ENCODE measurements around the gene ADSS2.

ADSS2 gene

GRCh38 chr1:244460197-244460596 is 8.5 kb upstream of the ADSS2 start:
- H3K9me3 ChIP-seq (ENCODE audit: control insufficient read depth in 5 of 5, low read length in 5 of 5): no peaks in the 10 kb centered on the region
- H3K27me3 ChIP-seq (ENCODE audit: control insufficient read depth in 5 of 5, insufficient read depth in 4 of 5, low read length in 5 of 5): no peaks in the 10 kb centered on the region
- peak overlapping the region in 1 of 5 donors; percentile 80 for H3K4me3 ChIP-seq (ENCODE audit: low read depth in 1 of 5, low read length in 5 of 5)
- peaks cover 0 to 14% (median 11%) of the 10 kb centered on the region in 5 donors for H3K4me1 ChIP-seq (ENCODE audit: control insufficient read depth in 5 of 5, insufficient read depth in 5 of 5, low read length in 5 of 5)
- H3K36me3 ChIP-seq (ENCODE audit: control insufficient read depth in 5 of 5, insufficient read depth in 5 of 5, low read length in 5 of 5): no peaks in the 10 kb centered on the region
- no peak overlapping the region for H3K27ac ChIP-seq (ENCODE audit: low read depth, low read length)
- no peak overlapping the region for H3K9ac ChIP-seq (ENCODE audit: low read length in 5 of 5)

GRCh38 chr1:244458781-244459180 is 7.1 kb upstream of the ADSS2 start:
- H3K9ac ChIP-seq (ENCODE audit: low read length in 5 of 5): no peak overlapping the region
- H3K27ac ChIP-seq (ENCODE audit: low read depth, low read length): no peak overlapping the region
- H3K36me3 ChIP-seq (ENCODE audit: control insufficient read depth in 5 of 5, insufficient read depth in 5 of 5, low read length in 5 of 5): no peaks in the 10 kb centered on the region
- H3K27me3 ChIP-seq (ENCODE audit: control insufficient read depth in 5 of 5, insufficient read depth in 4 of 5, low read length in 5 of 5): no peaks in the 10 kb centered on the region
- H3K4me3 ChIP-seq (ENCODE audit: low read depth in 1 of 5, low read length in 5 of 5): no peak overlapping the region
- peaks cover 0 to 14% (median 11%) of the 10 kb centered on the region in 5 donors for H3K4me1 ChIP-seq (ENCODE audit: control insufficient read depth in 5 of 5, insufficient read depth in 5 of 5, low read length in 5 of 5)
- no peaks in the 10 kb centered on the region for H3K9me3 ChIP-seq (ENCODE audit: control insufficient read depth in 5 of 5, low read length in 5 of 5)

- Histone ChIP-seq H3K9ac (ENCODE audit: low read length in 5 of 5) (no peak overlapping the region), H3K36me3 (ENCODE audit: control insufficient read depth in 5 of 5, insufficient read depth in 5 of 5, low read length in 5 of 5) (no peaks in the 10 kb centered on the region), H3K27ac (ENCODE audit: low read depth, low read length) (no peak overlapping the region), H3K9me3 (ENCODE audit: control insufficient read depth in 5 of 5, low read length in 5 of 5) (no peaks in the 10 kb centered on the region), H3K4me3 (ENCODE audit: low read depth in 1 of 5, low read length in 5 of 5) (no peak overlapping the region), H3K27me3 (ENCODE audit: control insufficient read depth in 5 of 5, insufficient read depth in 4 of 5, low read length in 5 of 5) (no peaks in the 10 kb centered on the region), H3K4me1 (ENCODE audit: control insufficient read depth in 5 of 5, insufficient read depth in 5 of 5, low read length in 5 of 5) (peaks cover 0 to 17% (median 15%) of the 10 kb centered on the region in 5 donors)
These were observed 4.9 kb upstream of the ADSS2 start for GRCh38 chr1:244456586-244456985.

GRCh38 chr1:244454412-244454811 is 2.7 kb upstream of the ADSS2 start:
- Histone ChIP-seq H3K9ac (ENCODE audit: low read length in 5 of 5) (no peak overlapping the region), H3K4me3 (ENCODE audit: low read depth in 1 of 5, low read length in 5 of 5) (no peak overlapping the region), H3K36me3 (ENCODE audit: control insufficient read depth in 5 of 5, insufficient read depth in 5 of 5, low read length in 5 of 5) (no peaks in the 10 kb centered on the region), H3K4me1 (ENCODE audit: control insufficient read depth in 5 of 5, insufficient read depth in 5 of 5, low read length in 5 of 5) (peaks cover 4 to 27% (median 20%) of the 10 kb centered on the region in 5 donors), H3K9me3 (ENCODE audit: control insufficient read depth in 5 of 5, low read length in 5 of 5) (no peaks in the 10 kb centered on the region), H3K27ac (ENCODE audit: low read depth, low read length) (no peak overlapping the region), H3K27me3 (ENCODE audit: control insufficient read depth in 5 of 5, insufficient read depth in 4 of 5, low read length in 5 of 5) (no peaks in the 10 kb centered on the region)

- Histone ChIP-seq H3K27me3 (ENCODE audit: control insufficient read depth in 5 of 5, insufficient read depth in 4 of 5, low read length in 5 of 5) (no peaks in the 10 kb centered on the region), H3K9me3 (ENCODE audit: control insufficient read depth in 5 of 5, low read length in 5 of 5) (no peaks in the 10 kb centered on the region), H3K4me1 (ENCODE audit: control insufficient read depth in 5 of 5, insufficient read depth in 5 of 5, low read length in 5 of 5) (peaks cover 4 to 27% (median 20%) of the 10 kb centered on the region in 5 donors), H3K27ac (ENCODE audit: low read depth, low read length) (peak overlapping the region; percentile 89), H3K36me3 (ENCODE audit: control insufficient read depth in 5 of 5, insufficient read depth in 5 of 5, low read length in 5 of 5) (no peaks in the 10 kb centered on the region), H3K4me3 (ENCODE audit: low read depth in 1 of 5, low read length in 5 of 5) (peak overlapping the region; percentile 51 to 92 (median 90)), H3K9ac (ENCODE audit: low read length in 5 of 5) (peak overlapping the region in 2 of 5 donors; percentile 28 to 59)
These were observed 464 bp upstream of the ADSS2 start for GRCh38 chr1:244451951-244452795.

- Histone ChIP-seq H3K36me3 (ENCODE audit: control insufficient read depth in 5 of 5, insufficient read depth in 5 of 5, low read length in 5 of 5) (no peaks in the 10 kb centered on the region), H3K9ac (ENCODE audit: low read length in 5 of 5) (peak overlapping the region; percentile 68 to 93 (median 89)), H3K4me1 (ENCODE audit: control insufficient read depth in 5 of 5, insufficient read depth in 5 of 5, low read length in 5 of 5) (peaks cover 4 to 27% (median 20%) of the 10 kb centered on the region in 5 donors), H3K4me3 (ENCODE audit: low read depth in 1 of 5, low read length in 5 of 5) (peak overlapping the region; percentile 80 to 94 (median 92)), H3K27me3 (ENCODE audit: control insufficient read depth in 5 of 5, insufficient read depth in 4 of 5, low read length in 5 of 5) (no peaks in the 10 kb centered on the region), H3K27ac (ENCODE audit: low read depth, low read length) (peak overlapping the region; percentile 89), H3K9me3 (ENCODE audit: control insufficient read depth in 5 of 5, low read length in 5 of 5) (no peaks in the 10 kb centered on the region)
These were observed 841 bp downstream of the ADSS2 start for GRCh38 chr1:244450597-244451538.

- H3K27ac ChIP-seq (ENCODE audit: low read depth, low read length): peak overlapping the region; percentile 89
- H3K27me3 ChIP-seq (ENCODE audit: control insufficient read depth in 5 of 5, insufficient read depth in 4 of 5, low read length in 5 of 5): no peaks in the 10 kb centered on the region
- no peaks in the 10 kb centered on the region for H3K36me3 ChIP-seq (ENCODE audit: control insufficient read depth in 5 of 5, insufficient read depth in 5 of 5, low read length in 5 of 5)
- peaks cover 4 to 27% (median 21%) of the 10 kb centered on the region in 5 donors for H3K4me1 ChIP-seq (ENCODE audit: control insufficient read depth in 5 of 5, insufficient read depth in 5 of 5, low read length in 5 of 5)
- no peaks in the 10 kb centered on the region for H3K9me3 ChIP-seq (ENCODE audit: control insufficient read depth in 5 of 5, low read length in 5 of 5)
- H3K4me3 ChIP-seq (ENCODE audit: low read depth in 1 of 5, low read length in 5 of 5): peak overlapping the region; percentile 80 to 94 (median 92)
- peak overlapping the region in 1 of 5 donors; percentile 93 for H3K9ac ChIP-seq (ENCODE audit: low read length in 5 of 5)
These were observed 1.7 kb downstream of the ADSS2 start for GRCh38 chr1:244449936-244450508.

- Histone ChIP-seq H3K27me3 (ENCODE audit: control insufficient read depth in 5 of 5, insufficient read depth in 4 of 5, low read length in 5 of 5) (no peaks in the 10 kb centered on the region), H3K9ac (ENCODE audit: low read length in 5 of 5) (no peak overlapping the region), H3K4me1 (ENCODE audit: control insufficient read depth in 5 of 5, insufficient read depth in 5 of 5, low read length in 5 of 5) (peaks cover 4 to 28% (median 24%) of the 10 kb centered on the region in 5 donors), H3K9me3 (ENCODE audit: control insufficient read depth in 5 of 5, low read length in 5 of 5) (no peaks in the 10 kb centered on the region), H3K27ac (ENCODE audit: low read depth, low read length) (no peak overlapping the region), H3K4me3 (ENCODE audit: low read depth in 1 of 5, low read length in 5 of 5) (no peak overlapping the region), H3K36me3 (ENCODE audit: control insufficient read depth in 5 of 5, insufficient read depth in 5 of 5, low read length in 5 of 5) (peaks cover 0 to 2% (median 0%) of the 10 kb centered on the region in 5 donors)
These were observed 3.3 kb downstream of the ADSS2 start for GRCh38 chr1:244448279-244449036.

GRCh38 chr1:244447552-244447951 is 4.2 kb downstream of the ADSS2 start:
- H3K9me3 ChIP-seq (ENCODE audit: control insufficient read depth in 5 of 5, low read length in 5 of 5): no peaks in the 10 kb centered on the region
- H3K36me3 ChIP-seq (ENCODE audit: control insufficient read depth in 5 of 5, insufficient read depth in 5 of 5, low read length in 5 of 5): peaks cover 0 to 2% (median 0%) of the 10 kb centered on the region in 5 donors
- peaks cover 4 to 26% (median 22%) of the 10 kb centered on the region in 5 donors for H3K4me1 ChIP-seq (ENCODE audit: control insufficient read depth in 5 of 5, insufficient read depth in 5 of 5, low read length in 5 of 5)
- H3K27ac ChIP-seq (ENCODE audit: low read depth, low read length): no peak overlapping the region
- no peaks in the 10 kb centered on the region for H3K27me3 ChIP-seq (ENCODE audit: control insufficient read depth in 5 of 5, insufficient read depth in 4 of 5, low read length in 5 of 5)
- no peak overlapping the region for H3K4me3 ChIP-seq (ENCODE audit: low read depth in 1 of 5, low read length in 5 of 5)
- H3K9ac ChIP-seq (ENCODE audit: low read length in 5 of 5): no peak overlapping the region

All from subcutaneous abdominal adipose tissue (tissue), 5 donors.